Memory B cell (primary cell): ENCODE measurements around the gene ANKRD55.
"Not testable (repeated sequence)": the region's sequence is repeated elsewhere in the genome, so short reads cannot be mapped to it uniquely, and the experiment has no call there.

Source experiments
- ATAC-seq: fragments of 150-1000 bp; cut with Tn5 transposase; 2 replicates; pipeline ENCODE4 v1.10.0; 2021; ENCODE audit warnings: low read depth, mild to moderate bottlenecking, moderate library complexity
- DNase-seq, 2 donors: peaks; one replicate each; pipeline ENCODE4 v3.0.0; 2022; ENCODE audit warnings: low spot score in 2 of 2
- H3K27ac Mint-ChIP-seq: one replicate; pipeline ENCODE4 v1.8.0; 2022; ENCODE audit warnings: mild to moderate bottlenecking, moderate library complexity, mixed read lengths
- H3K27me3 Mint-ChIP-seq: one replicate; pipeline ENCODE4 v1.8.0; 2022; ENCODE audit warnings: mixed read lengths
- H3K36me3 Mint-ChIP-seq: one replicate; pipeline ENCODE4 v1.8.0; 2022; ENCODE audit warnings: mild to moderate bottlenecking, mixed read lengths
- H3K4me1 Mint-ChIP-seq: one replicate; pipeline ENCODE4 v1.8.0; 2022; ENCODE audit warnings: mixed read lengths
- H3K4me3 Mint-ChIP-seq: one replicate; pipeline ENCODE4 v1.8.0; 2022; ENCODE audit warnings: mild to moderate bottlenecking, moderate library complexity, mixed read lengths
- H3K9me3 Mint-ChIP-seq: one replicate; pipeline ENCODE4 v1.8.0; 2022; ENCODE audit warnings: mixed read lengths

ANKRD55 gene

DNA sequence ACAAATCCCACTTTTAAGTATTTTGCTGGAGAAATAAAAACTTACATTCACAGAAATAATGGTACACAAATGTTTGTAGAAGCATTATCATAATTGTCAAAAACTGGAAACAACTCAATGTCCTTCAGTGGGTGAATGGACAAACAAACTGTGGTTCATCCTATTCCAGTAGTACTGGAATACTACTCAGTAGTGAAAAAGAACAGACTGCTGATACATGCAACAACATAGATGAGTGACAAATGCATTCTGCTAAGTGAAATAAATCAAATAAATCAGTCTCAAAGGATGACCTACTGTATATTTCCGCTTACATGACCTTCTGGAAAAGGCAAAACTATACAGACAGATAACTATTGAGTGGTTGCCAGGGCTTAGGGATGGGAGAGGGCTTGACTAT lies 114.1 kb downstream of the ANKRD55 start:
- H3K4me1 Mint-ChIP-seq, result no peaks in the 10 kb centered on the region
- H3K27ac Mint-ChIP-seq, result no peak overlapping the region
- no peaks in the 10 kb centered on the region for H3K36me3 Mint-ChIP-seq
- no peak overlapping the region for H3K4me3 Mint-ChIP-seq
- H3K9me3 Mint-ChIP-seq, result no peaks in the 10 kb centered on the region
- DNase-seq (no peak), ATAC-seq (no peak)
- peaks cover 2% of the 10 kb centered on the region for H3K27me3 Mint-ChIP-seq

DNA sequence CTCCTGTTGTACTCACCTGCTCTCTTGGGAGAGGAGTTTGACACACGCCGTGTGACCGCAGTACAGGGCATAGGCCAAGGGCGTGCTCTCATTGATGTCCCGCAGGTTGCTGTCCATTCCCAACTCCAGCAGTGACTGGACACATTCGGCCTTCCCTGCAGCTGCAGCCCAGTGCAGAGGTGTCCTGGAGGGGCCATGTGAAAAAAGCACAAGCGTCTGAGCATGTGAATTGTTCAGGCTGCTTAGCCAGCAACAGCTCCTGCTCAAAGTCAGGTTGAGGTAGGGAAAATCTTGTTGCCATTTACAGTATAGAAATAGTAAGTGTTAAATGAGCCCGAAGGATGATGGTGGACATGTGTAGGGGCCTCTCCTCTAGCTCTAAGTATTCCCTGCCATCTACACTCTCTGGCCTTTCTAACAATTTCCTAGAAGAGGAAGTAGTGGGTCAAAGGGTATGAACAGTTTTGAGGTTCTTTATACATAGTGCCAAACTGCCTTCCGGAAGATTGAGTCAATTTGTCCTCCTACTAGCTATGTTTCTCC lies 116.5 kb downstream of the ANKRD55 start:
- no peaks in the 10 kb centered on the region for H3K4me1 Mint-ChIP-seq

DNA sequence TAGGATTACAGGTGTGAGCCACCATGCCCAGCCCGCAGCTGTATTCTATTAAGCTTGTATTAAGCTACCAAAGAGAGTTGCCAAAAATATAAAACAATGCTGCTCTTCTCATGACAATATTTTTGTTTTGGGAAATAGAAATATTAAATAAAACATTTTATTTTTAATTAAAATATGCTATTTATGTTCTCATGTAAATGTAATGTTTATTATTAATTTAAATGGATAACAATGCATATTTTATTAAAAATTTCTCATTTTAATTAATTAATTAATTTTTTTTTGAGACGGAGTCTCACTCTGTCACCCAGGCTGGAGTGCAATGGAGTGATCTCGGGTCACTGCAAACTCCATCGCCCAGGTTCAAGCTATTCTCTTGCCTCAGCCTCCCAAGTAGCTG lies 117.5 kb downstream of the ANKRD55 start:
- DNase-seq (no peak), ATAC-seq (no peak)
- H3K9me3 Mint-ChIP-seq, result no peaks in the 10 kb centered on the region
- no peak overlapping the region for H3K4me3 Mint-ChIP-seq
- H3K4me1 Mint-ChIP-seq, result no peaks in the 10 kb centered on the region
- H3K36me3 Mint-ChIP-seq, result no peaks in the 10 kb centered on the region
- peaks cover 3% of the 10 kb centered on the region for H3K27me3 Mint-ChIP-seq
- H3K27ac Mint-ChIP-seq, result no peak overlapping the region

More for the DNA sequence above, 116.5 kb downstream of the ANKRD55 start:
- Mint-ChIP-seq H3K4me3 (no peak overlapping the region), H3K27ac (no peak overlapping the region), H3K27me3 (peaks cover 2% of the 10 kb centered on the region), H3K9me3 (no peaks in the 10 kb centered on the region), H3K36me3 (no peaks in the 10 kb centered on the region)
- DNase-seq (no peak), ATAC-seq (no peak)

DNA sequence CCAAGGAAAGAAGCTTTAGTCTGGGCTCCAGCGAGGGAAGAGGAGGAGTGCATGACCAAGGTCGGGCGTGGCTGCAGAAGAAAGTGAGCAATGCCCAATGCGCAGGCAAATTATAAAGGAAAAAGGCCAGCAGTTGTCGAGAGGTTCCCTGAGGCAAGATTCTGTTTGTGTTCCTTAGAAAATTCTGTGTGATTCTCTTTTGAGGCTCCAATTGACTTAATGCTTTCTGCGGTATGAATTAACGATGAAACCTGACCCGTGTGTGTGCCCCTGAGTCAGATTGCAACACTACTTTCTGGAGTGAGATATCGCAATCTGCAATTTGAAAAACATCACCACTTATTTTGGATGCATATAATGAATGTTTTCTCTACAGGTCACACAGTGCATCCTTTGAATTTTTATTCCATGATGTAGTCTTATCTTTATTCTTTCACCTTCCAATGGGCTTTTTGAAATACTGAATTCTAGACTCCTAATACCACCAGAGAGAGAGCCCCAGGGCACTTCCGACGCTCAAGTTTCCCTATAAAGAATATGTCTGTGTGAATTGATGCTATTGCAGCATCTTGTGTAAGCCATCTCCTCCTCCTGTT lies 120.5 kb downstream of the ANKRD55 start:
- Mint-ChIP-seq H3K36me3 (no peaks in the 10 kb centered on the region), H3K4me3 (no peak overlapping the region), H3K4me1 (no peaks in the 10 kb centered on the region), H3K9me3 (no peaks in the 10 kb centered on the region), H3K27ac (no peak overlapping the region), H3K27me3 (peaks cover 2% of the 10 kb centered on the region)
- DNase-seq (no peak), ATAC-seq (no peak)

- H3K9me3 Mint-ChIP-seq, result no peaks in the 10 kb centered on the region
- no peaks in the 10 kb centered on the region for H3K36me3 Mint-ChIP-seq
- peaks cover 6% of the 10 kb centered on the region for H3K27me3 Mint-ChIP-seq
- no peak overlapping the region for H3K27ac Mint-ChIP-seq
- no peak for ATAC-seq
- no peaks in the 10 kb centered on the region for H3K4me1 Mint-ChIP-seq
- H3K4me3 Mint-ChIP-seq, result no peak overlapping the region
- DNase-seq, result no peak
Observed at GRCh38 chr5:56111404-56111781, 121.7 kb downstream of the ANKRD55 start.

DNA sequence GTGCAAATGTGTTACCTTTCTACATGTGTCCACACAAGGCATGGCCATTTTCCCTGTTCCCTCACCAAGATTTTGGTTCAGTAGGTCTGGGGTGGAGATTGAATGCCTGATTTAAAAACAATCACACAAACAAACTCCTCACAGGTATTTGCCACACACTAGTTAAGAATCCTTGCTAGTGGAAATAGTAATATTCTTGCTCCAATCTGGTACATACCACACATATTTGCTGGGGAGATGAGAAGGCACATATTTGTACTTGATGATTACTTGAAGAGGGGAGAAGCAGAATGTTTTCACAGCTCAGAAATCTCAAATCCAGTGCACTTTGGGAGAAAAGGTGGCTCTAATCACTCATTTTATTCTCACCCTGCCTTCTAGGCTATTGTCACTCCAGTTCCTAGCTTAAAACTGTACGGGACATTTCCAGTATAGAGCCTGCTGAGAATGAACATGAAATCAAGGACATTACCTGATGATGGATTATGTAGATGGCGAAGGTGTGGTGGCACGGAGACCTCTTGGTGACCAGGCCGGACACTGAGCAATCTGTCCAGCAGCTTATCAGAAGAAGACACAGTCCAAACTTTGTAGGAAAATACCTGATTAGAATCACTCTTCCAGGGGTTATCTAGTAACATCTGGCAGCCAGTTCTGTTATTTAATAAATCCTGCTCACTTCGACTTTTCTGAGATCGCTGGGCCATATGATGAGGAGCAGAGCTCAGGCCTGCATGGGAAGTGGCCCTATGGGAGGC lies 122.3 kb downstream of the ANKRD55 start:
- Mint-ChIP-seq H3K27me3 (peaks cover 6% of the 10 kb centered on the region), H3K27ac (no peak overlapping the region), H3K36me3 (no peaks in the 10 kb centered on the region), H3K9me3 (no peaks in the 10 kb centered on the region), H3K4me1 (no peaks in the 10 kb centered on the region), H3K4me3 (no peak overlapping the region)
- no peak for DNase-seq
- ATAC-seq, result no peak

DNA sequence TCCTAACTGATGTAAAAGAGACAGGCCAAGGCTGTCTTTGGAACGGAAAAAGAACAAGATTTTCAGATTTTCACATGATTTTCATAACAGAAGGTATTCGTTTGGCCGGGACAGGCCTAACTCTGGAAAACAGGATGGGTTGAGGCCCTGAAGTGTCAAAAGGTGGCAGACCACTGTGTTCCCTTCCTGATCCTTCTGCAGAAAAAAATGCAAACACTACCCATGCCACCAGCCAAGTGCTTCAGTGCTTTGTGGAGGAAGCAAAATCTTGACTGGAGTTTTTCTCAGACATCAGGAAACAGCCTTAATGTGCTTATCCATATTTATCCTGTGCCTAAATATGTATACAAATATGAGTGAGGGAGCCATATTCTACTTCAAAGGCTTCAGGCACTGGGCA lies 124.9 kb downstream of the ANKRD55 start:
- Mint-ChIP-seq H3K36me3 (no peaks in the 10 kb centered on the region), H3K4me3 (no peak overlapping the region), H3K27ac (no peak overlapping the region)

DNA sequence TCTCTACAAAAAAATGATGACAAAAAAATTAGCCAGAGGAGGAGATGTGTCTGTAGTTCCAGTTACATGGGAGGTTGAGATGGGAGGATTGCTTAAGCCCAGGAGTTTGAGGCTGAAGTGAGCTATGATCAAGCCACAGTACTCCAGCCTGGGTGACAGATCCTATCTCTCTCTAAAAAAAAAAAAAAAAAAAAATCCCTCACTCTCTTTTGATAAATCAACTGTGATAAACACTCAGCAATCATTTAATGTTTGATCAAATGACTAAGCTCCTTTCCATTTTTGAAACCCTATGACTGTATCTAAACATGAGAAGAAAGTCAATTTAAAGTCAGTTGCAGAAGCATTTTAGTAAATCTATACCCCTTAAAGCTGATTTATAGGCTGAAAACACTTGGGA lies 126.3 kb downstream of the ANKRD55 start:
- Mint-ChIP-seq H3K4me1 (no peaks in the 10 kb centered on the region), H3K27me3 (peaks cover 7% of the 10 kb centered on the region), H3K36me3 (no peaks in the 10 kb centered on the region), H3K4me3 (no peak overlapping the region), H3K27ac (no peak overlapping the region), H3K9me3 (no peaks in the 10 kb centered on the region)
- DNase-seq (no peak), ATAC-seq (no peak)

More for the DNA sequence above, 124.9 kb downstream of the ANKRD55 start:
- no peaks in the 10 kb centered on the region for H3K4me1 Mint-ChIP-seq
- no peaks in the 10 kb centered on the region for H3K9me3 Mint-ChIP-seq
- peaks cover 7% of the 10 kb centered on the region for H3K27me3 Mint-ChIP-seq
- ATAC-seq (no peak), DNase-seq (no peak)

GRCh38 chr5:56105511-56106291 lies 127.4 kb downstream of the ANKRD55 start:
- Mint-ChIP-seq H3K9me3 (peaks cover 3% of the 10 kb centered on the region), H3K36me3 (no peaks in the 10 kb centered on the region), H3K27me3 (peaks cover 8% of the 10 kb centered on the region), H3K27ac (no peak overlapping the region), H3K4me3 (no peak overlapping the region), H3K4me1 (no peaks in the 10 kb centered on the region)
- DNase-seq (no peak), ATAC-seq (no peak)

DNA sequence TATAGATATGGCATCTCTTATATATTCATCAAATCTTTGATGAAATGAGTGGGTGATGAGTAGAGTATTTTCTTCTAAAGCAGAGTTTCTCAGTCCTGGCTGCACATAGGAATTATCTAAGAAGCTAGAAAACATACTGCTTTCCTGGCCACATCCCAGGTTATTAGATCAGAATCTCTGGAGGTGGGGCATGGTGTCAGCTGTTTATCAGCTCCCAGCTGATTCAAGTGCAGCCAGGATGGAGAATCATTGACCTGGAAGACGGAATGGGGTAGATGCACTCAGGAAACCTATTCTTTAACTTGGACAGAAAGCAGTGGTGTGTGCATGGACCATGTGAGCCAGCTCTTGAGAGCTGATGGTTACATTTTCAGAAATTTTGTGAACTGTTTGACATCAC lies 130.2 kb downstream of the ANKRD55 start:
- no peak overlapping the region for H3K4me3 Mint-ChIP-seq
- no peak overlapping the region for H3K27ac Mint-ChIP-seq
- no peak for ATAC-seq
- H3K36me3 Mint-ChIP-seq, result no peaks in the 10 kb centered on the region
- no peak for DNase-seq
- peaks cover 3% of the 10 kb centered on the region for H3K9me3 Mint-ChIP-seq
- no peaks in the 10 kb centered on the region for H3K4me1 Mint-ChIP-seq
- H3K27me3 Mint-ChIP-seq, result peaks cover 7% of the 10 kb centered on the region

DNA sequence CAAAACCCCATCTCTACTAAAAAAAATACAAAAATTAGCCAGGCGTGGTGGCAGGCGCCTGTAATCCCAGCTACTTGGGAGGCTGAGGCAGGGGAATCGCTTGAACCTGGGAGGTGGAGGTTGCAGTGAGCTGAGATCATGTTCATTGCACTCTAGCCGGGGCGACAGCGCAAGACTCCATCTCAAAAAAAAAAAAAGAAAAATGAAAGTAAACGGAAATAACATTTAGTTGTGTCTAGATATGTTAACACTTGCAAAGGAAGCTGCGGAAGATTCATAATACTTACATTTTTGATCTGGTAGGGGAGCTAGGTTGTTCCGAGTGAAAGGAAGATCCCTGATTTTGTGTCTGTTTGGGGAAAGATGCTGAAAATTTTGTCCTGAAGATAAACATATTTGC lies 130.9 kb downstream of the ANKRD55 start:
- H3K4me1 Mint-ChIP-seq, DNase-seq, H3K9me3 Mint-ChIP-seq, H3K27me3 Mint-ChIP-seq, ATAC-seq, H3K4me3 Mint-ChIP-seq, H3K36me3 Mint-ChIP-seq, H3K27ac Mint-ChIP-seq: not testable (repeated sequence)

- H3K27ac Mint-ChIP-seq, result no peak overlapping the region
- no peaks in the 10 kb centered on the region for H3K4me1 Mint-ChIP-seq
- H3K4me3 Mint-ChIP-seq, result no peak overlapping the region
- DNase-seq (no peak), ATAC-seq (no peak)
- H3K36me3 Mint-ChIP-seq, result no peaks in the 10 kb centered on the region
- H3K27me3 Mint-ChIP-seq, result peaks cover 3% of the 10 kb centered on the region
- H3K9me3 Mint-ChIP-seq, result peaks cover 3% of the 10 kb centered on the region
Observed at GRCh38 chr5:56101180-56101579, 131.9 kb downstream of the ANKRD55 start.

GRCh38 chr5:56100439-56101176 lies 132.5 kb downstream of the ANKRD55 start:
- Mint-ChIP-seq H3K27ac (no peak overlapping the region), H3K4me1 (peaks cover 1% of the 10 kb centered on the region), H3K4me3 (no peak overlapping the region), H3K27me3 (peaks cover 3% of the 10 kb centered on the region), H3K36me3 (no peaks in the 10 kb centered on the region), H3K9me3 (peaks cover 3% of the 10 kb centered on the region)
- DNase-seq (no peak), ATAC-seq (no peak)

DNA sequence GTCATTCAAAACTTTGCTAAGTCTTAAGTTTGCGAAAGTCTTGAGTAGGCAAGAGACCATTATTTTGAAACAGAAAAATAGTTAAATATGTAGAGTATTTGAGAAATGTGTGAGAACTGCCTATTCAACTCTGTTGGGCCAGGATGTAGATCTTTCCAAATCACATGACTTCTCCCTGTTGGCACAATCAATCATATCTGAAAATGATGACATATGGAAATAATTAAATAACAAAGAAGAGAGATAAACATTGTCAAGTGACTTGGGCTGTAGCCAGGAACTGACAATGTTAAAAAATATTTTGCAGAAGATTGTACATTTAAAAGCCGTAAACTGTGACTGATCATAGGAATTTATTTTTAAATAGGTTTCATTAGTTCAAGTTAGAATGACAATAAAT lies 133.8 kb downstream of the ANKRD55 start:
- no peak for ATAC-seq
- no peak for DNase-seq
- H3K27ac Mint-ChIP-seq, result no peak overlapping the region

More for the DNA sequence above, 133.8 kb downstream of the ANKRD55 start:
- H3K4me1 Mint-ChIP-seq, result peaks cover 5% of the 10 kb centered on the region
- H3K36me3 Mint-ChIP-seq, result no peaks in the 10 kb centered on the region
- no peak overlapping the region for H3K4me3 Mint-ChIP-seq
- H3K9me3 Mint-ChIP-seq, result peaks cover 3% of the 10 kb centered on the region
- peaks cover 3% of the 10 kb centered on the region for H3K27me3 Mint-ChIP-seq
